HG02852 (cell line): ENCODE data around the gene EARS2.
"Not testable (repeated sequence)": the region's sequence is repeated elsewhere in the genome, so short reads cannot be mapped to it uniquely, and the experiment has no call there.

Experiments used
- ATAC-seq: cut with Tn5 transposase; IDR thresholded peaks from one replicate; pipeline ENCODE4 v1.9.1; 2021; ENCODE audit warnings: mild to moderate bottlenecking, moderate library complexity; ENCODE audit not compliant: unreplicated experiment

EARS2 gene

DNA sequence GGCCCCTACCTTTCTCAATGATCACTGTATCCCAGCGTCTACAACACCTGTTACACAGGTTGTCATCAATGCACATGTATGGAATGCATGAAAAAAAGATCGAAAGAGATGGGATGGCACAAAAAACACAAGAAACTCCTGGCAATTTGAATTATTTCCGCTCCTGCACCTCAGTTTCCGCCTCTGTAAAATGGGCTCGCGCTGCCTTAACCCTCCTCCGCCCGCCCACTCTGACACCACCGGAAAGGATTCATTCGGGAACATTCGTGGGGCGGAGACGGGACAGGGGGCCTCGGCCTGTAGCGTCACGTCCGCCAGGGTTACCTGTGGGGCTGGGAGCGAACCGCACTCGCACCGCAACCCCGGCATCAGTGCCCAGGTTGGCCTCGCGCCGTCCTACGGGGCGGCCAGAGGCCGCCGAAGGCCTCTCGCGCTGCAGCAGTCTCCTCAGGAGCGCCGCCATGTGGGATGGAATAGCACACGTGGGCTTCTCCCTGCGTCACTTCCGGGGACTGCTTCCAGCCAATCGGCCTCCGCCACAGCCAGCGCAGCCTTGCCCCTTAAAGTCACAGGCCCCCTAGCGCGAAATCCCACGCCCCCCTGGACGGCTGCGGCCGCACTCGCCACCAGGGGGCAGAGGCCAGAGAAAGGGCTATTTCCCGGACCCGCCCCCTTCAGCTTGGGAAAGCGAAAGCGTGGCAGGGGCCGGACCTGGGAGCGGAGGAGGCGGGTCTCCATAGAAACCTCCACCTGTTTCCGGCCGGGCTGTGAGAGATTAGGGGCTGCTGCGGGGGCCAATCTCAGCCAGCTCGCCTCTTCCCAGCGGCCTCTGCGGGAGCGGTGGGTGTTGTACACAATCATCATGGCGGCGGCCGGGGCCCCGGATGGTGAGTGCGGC, at the start of gene EARS2, which contains the start of gene UBFD1:
TSS of gene EARS2 (minus strand) at position 470 of the 898 bp plus-strand sequence. CDS start at position 463, 7 bp downstream.
TSS of gene UBFD1 (plus strand) at position 847 of the 898 bp plus-strand sequence. CDS start at position 863, 16 bp downstream.
- ATAC-seq = peak; percentile 88

DNA sequence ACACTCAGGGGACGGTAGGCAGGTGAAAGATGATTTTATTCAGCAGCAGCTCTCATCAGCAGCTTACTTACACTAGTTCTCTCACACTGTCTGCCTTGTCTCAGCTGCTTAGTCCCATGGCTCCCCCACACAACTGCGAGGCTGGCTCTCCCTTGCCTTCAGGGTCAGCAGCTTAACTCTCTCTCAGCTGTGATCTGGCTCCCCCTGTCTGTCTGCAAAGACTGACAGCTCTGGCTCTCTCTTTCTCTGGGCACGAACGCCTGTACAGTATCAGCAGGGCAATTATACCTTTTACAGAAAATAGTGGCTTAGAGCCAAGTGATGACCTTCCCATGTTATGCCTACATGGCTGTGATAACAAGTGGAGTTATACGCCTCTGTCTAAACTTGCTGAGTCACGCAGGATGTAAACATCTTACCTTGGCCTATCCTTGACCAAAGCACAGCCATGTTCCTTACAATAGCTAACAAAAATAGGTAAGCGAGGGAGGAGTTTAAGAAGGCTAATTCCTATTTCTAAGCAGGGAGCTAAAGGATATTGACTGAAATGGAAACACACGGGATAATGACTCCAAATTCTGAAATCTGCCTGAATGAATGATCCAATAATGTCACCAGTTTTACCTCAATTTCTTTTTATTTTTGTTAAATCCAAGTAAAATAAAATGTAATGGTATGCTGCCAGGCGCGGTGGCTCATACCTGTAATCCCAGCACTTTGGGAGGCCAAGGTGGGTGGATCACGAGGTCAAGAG, 40.0 kb upstream of the EARS2 start:
- ATAC-seq = no peak

DNA sequence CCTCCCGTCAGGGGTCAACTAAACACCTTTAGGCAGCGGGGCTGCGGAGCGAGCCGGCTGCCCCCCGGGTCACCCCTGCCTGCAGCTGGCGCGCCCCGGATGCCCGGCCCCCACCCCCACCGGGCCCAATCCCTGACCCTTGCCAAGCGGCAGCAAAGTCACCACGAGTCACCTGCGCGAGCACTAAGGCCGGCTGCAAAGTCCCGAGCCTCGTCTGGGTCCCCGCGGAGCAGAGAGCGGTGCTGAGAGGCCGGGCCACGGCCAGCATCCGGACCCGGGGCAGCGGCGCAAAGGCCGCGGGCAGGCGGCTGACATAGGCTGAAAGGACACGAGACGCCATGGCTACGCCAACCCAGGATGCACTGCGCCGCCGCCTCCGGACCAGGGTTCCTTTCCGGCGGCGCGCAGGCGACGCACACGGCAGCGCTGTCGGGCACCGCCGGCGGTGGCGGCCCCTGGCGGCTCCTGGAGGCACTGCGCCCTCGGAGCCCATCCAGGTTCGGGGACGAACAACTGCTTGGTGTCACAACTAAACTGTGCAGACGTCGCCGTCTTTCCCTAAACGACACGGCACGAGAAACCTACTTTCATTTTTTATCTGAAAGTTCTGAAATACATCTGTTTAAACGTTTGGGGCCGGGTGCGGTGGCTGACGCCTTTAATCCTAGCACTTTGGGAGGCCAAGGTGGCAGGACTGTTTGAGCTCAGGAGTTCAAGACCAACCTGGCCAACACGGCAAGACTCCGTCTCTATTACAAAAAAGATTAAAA, 39.0 kb upstream of the EARS2 start, which contains the start of gene NDUFAB1:
TSS of gene NDUFAB1 (minus strand) at position 366 of the 770 bp plus-strand sequence. CDS start at position 340, 26 bp downstream.
- peak; percentile 84 for ATAC-seq

DNA sequence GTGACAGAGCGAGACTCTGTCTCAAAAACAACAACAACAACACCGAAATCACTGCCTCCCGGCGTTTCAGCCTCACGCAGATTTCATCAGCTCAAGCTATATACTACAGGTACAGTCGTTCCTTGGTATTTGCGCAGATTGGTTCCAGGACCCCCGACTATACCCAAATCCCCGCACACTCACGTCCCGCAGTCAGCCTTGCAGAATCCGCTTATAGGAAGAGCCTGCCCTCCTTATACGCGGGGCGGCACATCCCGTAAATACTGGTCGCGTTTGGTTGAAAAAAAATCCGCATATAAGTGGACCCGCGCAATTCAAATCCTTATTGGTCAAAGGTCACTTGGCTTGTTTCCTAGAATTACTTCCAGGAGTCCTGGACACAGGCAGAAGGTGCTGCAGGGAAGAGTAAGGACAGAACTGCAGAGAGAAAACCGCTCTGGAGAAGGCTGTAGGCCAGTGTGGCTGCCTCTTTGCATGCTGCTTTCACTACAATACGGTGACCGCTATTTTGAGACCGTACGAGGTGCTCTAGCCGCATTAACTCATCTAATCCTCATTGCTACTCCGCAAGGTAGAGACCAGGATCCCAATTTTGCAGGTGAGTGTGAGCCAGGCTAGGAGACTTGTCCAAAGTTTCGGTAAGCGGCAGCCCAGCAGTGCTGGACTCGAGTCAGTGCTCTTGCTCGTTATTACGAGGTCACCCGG, 38.2 kb upstream of the EARS2 start:
- ATAC-seq = no peak

DNA sequence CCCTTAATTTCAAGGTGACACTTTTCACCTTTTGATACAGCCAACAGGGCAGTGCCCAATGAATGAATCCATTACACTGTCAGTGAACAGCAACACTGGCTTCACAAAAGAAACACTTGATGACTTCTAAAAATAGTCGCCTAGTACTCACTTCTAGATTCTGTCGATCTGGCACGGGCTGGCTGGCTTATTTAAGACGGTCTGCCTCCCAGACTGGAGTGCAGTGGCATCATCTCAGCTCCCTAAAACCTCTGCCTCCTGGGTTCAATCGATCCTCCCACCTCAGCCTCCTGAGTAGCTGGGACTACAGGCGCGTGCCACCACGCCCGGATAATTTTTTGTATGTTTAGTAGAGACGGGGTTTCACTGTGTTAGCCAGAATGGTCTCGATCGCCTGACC, 37.0 kb upstream of the EARS2 start:
- no peak for ATAC-seq

DNA sequence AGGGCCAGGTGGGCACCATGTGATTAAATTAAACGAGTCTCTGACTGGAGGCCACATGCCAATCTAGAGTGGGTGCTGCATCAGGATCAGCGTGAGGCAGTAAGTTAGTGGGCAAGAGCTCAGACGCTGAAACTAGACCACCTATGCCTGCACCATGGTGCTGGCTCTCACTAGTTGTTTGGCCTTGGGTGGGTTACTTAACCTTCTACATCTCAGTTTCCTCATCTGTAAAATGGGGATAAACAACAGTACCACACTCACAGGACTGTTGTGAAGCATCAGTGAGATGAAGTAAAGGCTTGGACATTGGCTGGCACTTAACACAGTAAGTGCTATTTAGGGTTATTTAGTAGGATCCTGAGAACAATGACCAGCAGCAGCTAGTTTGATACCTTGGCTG, 33.0 kb upstream of the EARS2 start:
- no peak for ATAC-seq

DNA sequence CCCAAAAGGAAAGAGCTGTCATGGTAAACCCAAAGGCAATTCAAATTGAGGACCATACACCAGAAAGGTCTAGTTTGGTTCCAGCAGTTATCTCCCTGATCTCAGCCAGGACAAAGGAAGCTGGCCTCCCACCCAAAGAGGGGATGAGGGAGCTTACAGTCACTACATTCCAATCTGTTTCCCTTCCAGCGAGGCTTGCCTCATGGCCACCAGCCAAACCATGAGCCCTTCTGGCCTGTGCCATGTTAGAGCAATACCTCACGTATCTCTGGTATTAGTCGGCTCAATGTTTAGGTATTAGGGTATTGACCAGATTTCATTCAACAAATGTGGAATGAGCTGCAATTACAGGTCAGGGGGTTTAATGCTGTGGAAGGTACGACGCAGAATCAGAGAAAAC, 30.6 kb upstream of the EARS2 start:
- no peak for ATAC-seq

DNA sequence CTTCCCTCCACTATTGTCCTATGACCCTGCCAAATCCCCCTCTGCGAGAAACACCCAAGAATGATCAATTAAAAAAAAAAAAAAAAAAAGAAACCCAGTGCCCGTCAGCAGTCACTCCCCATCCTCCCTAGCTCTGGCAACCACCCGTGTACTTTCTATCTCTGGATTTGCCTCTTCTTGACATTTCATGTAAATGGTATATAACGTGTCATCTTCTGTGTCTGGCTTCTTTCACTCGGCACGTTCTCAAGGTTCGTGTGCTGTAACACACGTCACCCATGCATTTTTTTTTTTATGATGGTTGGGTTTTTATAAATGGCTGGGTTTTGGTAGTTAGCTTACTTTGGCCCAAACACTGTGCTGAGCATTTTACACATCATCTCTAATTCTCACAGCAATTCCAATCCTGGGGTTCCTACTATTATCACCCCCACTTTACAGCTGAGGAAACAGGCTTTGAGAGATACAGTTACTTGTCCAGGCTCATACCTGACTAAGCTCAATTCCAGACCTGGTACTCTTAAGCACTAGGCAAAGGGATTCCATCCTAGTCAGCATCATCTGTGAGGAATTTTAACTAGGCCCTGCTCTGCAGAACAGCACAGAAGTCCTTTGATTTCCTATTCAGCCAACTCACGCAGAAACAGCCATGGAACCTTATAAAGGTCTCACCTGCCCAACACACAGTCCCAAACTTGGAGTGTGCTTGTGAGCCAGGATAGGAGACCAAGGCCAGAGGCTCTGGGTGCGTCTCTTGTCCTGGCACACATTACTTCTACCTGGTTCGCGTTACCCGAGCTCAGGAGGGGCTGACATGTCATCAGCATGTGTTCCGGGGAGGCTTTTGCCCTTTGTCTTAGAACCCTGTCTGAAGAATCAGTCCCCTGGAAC, 27.3 kb upstream of the EARS2 start:
- no peak for ATAC-seq

DNA sequence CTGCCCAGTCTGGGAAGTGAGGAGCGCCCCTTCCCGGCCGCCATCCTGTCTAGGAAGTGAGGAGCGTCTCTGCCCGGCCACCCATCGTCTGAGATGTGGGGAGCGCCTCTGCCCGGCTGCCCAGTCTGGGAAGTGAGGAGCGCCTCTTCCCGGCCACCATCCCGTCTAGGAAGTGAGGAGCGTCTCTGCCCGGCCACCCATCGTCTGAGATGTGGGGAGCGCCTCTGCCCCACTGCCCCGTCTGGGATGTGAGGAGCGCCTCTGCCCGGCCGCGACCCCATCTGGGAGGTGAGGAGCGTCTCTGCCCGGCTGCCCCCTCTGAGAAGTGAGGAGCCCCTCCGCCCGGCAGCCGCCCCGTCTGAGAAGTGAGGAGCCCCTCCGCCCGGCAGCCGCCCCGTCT, 26.1 kb upstream of the EARS2 start:
- not testable (repeated sequence) for ATAC-seq

DNA sequence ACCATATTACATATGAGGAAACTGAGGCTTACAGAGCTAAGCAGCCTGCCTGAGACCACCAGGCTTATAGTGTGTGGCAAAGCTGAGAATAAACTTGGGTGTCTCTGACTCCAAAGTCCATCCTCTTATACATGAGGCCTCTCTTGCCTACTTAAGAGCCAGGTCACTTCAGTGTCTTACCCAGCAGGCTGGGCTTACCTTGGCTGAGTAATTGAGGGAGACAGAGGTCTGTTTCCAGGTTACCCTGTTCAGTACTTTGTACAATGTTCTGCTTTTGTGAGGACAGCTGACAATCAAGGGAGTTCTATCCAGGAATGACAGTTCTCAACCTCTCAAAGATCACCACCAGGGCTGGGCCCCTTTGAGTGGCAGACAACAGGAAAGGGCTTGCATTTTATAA, 24.6 kb upstream of the EARS2 start:
- ATAC-seq = no peak

DNA sequence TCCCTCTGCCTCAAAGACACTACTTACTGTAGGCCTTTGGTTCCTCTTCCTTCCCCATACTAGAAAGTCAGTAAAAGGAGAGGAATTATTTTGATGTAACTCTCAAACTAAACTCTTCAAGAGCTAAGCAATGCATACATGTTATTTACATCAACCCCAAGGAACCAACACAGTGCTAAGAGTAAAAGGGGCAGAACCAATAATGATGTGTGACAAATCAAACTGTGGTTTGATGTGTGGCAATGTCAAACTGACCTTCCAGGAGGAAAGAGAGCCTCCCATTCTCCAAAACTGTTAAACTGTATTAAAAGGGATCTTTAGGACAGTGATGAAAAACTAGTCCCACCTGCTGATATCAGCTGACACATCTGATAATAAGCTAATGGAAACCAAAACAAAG, 23.2 kb upstream of the EARS2 start:
- ATAC-seq = no peak

DNA sequence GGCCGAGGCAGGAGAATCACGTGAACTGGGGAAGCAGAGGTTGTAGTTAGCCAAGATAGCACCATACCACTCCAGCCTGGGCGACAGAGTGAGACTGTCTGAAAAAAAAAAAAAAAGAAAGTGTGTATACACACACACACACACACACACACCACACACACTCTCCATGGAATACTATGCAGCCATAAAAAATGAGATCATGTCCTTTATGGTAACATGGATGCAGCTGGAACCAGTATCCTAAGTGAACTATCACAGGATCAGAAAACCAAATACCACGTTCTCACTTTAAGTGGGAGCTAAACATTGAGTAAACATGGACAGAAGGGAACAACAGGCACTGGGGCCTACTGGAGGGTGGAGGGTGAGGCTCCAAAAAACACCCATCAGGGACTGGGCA, 22.2 kb upstream of the EARS2 start:
- no peak for ATAC-seq

DNA sequence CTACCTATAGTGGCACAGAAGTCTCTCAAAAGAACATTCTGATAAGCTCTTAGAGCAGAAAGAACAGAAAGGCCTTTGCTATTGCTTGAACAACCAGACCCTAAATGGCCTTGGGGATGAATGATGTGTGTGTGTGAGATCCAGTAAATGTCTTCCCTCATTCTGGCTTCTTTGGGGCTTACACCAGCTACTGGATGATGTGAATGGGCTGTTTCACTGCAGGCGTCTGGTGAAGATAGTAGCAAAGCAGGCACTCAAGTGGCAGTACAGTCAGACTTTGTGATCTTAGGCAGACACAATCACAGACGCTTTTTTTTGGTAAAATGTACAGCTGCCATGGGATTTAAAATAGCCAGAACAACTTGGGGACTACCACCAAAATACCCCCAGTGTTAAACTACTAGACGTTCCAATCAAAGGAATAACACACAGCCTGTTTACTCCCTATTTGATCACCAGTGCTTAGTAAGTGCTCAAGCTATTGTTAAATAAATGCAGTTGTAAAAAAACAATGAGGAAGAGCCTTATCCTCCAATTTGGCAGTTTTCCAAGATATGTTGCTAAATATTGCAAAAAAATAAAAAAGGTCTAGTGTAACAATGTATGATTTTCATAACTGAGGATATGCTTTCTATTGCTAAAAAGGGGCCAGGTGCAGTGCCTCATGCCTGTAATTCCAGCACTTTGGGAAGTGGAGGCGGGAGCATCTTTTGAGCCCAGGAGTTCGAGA, 21.1 kb upstream of the EARS2 start:
- ATAC-seq = no peak

DNA sequence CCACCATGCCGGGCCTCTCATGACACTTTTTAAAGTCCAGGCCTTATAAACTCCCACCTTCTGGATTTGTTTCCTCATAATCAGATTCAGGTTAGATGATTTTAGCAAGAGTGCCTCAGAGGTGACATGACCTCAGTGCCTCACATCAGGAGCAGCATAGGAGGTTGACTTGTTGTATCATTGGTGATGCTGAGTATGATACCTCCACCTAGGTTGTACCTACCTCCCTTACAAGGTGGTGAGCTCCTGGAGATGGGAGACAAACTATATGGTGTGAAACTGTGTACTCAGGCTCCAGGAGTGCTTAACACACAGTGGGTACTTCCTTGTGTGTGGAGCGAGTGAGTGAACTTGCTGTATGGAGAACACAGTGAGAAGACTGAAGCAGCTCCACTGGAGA, 20.3 kb upstream of the EARS2 start:
- ATAC-seq = no peak

DNA sequence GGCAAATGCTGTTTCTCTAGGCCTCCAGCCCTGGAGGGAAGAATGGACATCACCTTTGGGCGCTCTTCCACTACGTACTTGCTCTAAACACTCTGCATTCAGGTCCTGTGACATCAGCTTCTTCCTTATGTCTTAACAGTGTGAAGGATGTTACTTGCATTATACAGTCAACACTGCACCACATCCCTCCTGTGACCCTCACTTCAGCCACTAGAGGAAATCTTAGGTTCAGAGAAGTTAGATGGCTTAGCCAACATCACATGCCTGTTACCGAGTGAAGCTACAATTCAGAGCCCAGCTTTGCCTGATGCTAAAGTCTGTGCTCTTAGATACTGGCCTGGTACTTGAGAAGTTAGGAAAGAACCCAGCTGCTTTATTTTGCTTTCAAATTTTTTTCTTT, 18.7 kb upstream of the EARS2 start:
- no peak for ATAC-seq

DNA sequence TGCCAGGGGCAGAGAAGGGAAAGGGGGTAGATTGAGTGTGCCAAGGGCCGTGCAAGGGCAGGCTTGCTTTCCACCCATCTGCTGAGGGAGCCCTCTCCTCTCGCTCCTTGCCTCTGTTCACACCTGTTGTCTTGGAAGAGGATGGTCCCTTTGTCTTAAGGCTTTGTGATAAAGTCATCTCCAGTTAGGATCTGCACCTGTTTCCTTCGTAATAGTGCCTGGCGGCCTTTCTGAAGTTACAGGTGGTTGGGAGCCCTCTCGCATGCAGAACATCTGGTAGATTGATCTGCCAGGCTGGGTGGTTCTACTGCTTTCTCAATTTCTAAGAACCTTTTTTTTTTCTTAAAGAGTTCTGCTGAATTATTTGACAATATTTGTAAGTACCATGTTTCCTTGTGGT, 16.7 kb upstream of the EARS2 start:
- no peak for ATAC-seq

DNA sequence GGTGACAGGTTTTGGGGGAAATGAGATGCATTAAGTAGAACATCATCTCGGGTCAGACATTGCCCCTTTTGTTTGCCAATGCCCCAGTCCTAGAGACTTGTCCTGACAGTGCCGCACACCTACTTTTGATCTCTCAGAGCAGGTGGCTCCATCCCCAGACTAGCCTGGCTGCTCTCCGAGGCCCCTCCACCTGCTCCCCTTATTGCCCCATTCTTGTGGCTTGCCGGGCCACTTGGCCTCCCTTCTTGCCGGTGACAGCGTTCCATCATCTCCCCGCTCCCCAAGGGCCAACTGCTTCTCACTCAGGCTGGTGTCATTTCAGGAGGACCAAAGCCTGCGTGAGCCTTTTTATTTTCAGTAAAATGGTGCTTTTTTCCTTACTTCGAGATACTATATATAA, 15.2 kb upstream of the EARS2 start:
- ATAC-seq = no peak

DNA sequence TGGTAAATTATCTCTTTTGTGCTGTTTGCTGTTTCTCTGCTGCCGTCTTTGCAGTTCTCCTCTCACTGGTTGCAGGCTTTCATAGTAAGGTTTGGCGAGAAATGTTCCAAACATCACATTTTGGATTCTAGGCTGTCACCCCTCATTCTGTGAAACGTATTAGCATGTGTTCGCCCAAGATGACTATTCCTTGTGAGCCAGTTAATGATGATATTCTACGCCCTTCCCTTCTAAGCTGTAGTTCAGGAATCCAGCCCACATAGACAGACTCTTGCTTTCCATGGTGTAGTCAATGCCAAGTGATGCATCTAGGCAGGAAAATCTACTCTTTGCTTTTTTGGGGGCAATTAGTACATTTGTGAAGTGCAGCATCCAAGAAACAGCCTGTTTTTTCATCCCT, 14.7 kb upstream of the EARS2 start:
- no peak for ATAC-seq
